Keratinocyte (primary cell): Measurements from ENCODE around the gene KCNH2. TPM values are rescaled to one million over a fixed set of nuclear protein-coding genes. Genes with fewer than 3 reads are reported as not detected.

Source experiments
- DNase-seq: peaks from one replicate; pipeline ENCODE4 v3.0.0-alpha.2; 2011; ENCODE audit warnings: low read depth, missing footprints, low spot score
- FAIRE-seq: peaks from 2 replicates; lab custom pipeline; 2011; peaks lifted over from hg19 to GRCh38; lab: Jason Lieb, UNC
- H2AFZ ChIP-seq: 2 replicates; pipeline ENCODE4 v1.6.0; 2012; ENCODE audit warnings: low read length, control low read depth, inconsistent platforms; ENCODE audit not compliant: control insufficient read depth
- H3K27ac ChIP-seq: 2 replicates; pipeline ENCODE4 v1.5.1; 2011; ENCODE audit warnings: low read length; ENCODE audit not compliant: control insufficient read depth, insufficient read depth
- H3K27me3 ChIP-seq: 3 replicates; pipeline ENCODE4 v1.6.0; 2011; ENCODE audit warnings: low read length; ENCODE audit not compliant: control insufficient read depth, insufficient read depth; ENCODE audit errors: extremely low read depth
- H3K36me3 ChIP-seq, 2 experiments: 2 replicates in 1 of 2; 3 replicates in 1 of 2; pipeline ENCODE4 v1.5.1; 2011; ENCODE audit warnings: low read length in 2 of 2, mild to moderate bottlenecking in 1 of 2; ENCODE audit not compliant: control insufficient read depth in 2 of 2, insufficient read depth in 2 of 2; ENCODE audit errors: extremely low read depth in 1 of 2
- H3K4me1 ChIP-seq: 3 replicates; pipeline ENCODE4 v1.5.1; 2011; ENCODE audit warnings: low read length; ENCODE audit not compliant: control insufficient read depth, insufficient read depth; ENCODE audit errors: extremely low read depth
- H3K4me2 ChIP-seq: 3 replicates; pipeline ENCODE4 v1.6.0; 2011; ENCODE audit warnings: low read depth, low read length; ENCODE audit not compliant: control insufficient read depth, insufficient read depth; ENCODE audit errors: extremely low read depth
- H3K4me3 ChIP-seq, 3 experiments: fragments of 200-600 bp in 1 of 3; sonication (generic) in 1 of 3; 2 replicates in 2 of 3; 3 replicates in 1 of 3; pipeline ENCODE4 v1.5.1; 2011 to 2016; ENCODE audit warnings: low read length in 3 of 3, mild to moderate bottlenecking in 3 of 3, control low read depth in 2 of 3, inconsistent platforms in 1 of 3, low read depth in 1 of 3, mixed read lengths in 1 of 3, mixed run types in 1 of 3, moderate library complexity in 1 of 3; ENCODE audit not compliant: control insufficient read depth in 2 of 3, insufficient read depth in 2 of 3; ENCODE audit errors: extremely low read depth in 1 of 3
- H3K79me2 ChIP-seq: 2 replicates; pipeline ENCODE4 v1.6.0; 2012; ENCODE audit warnings: low read length; ENCODE audit not compliant: control insufficient read depth, insufficient read depth
- H3K9ac ChIP-seq: 3 replicates; pipeline ENCODE4 v1.6.0; 2011; ENCODE audit warnings: low read length; ENCODE audit not compliant: control insufficient read depth, insufficient read depth; ENCODE audit errors: extremely low read depth
- H3K9me1 ChIP-seq: 3 replicates; pipeline ENCODE4 v1.6.0; 2011; ENCODE audit warnings: low read length; ENCODE audit not compliant: control insufficient read depth, insufficient read depth; ENCODE audit errors: extremely low read depth
- H3K9me3 ChIP-seq: 2 replicates; pipeline ENCODE4 v1.5.1; 2012; ENCODE audit warnings: low read depth, low read length; ENCODE audit not compliant: control insufficient read depth
- H4K20me1 ChIP-seq: 3 replicates; pipeline ENCODE4 v1.6.0; 2011; ENCODE audit warnings: low read length; ENCODE audit not compliant: control insufficient read depth, insufficient read depth; ENCODE audit errors: extremely low read depth
- EZH2 ChIP-seq: IDR thresholded peaks from one replicate; pipeline ENCODE4 v1.6.1; 2012; ENCODE audit warnings: inconsistent platforms, mild to moderate bottlenecking, low read length, moderate library complexity
- dilution Hi-C: fragments of 300-500 bp; cut with MboI; formaldehyde crosslinking; loops from one replicate; pipeline ENCODE4 v1.7.0; 2020; ENCODE audit warnings: low sequenced_read_pairs; ENCODE audit not compliant: extremely low pct_ligation_motif_present
- polyA plus RNA-seq, 5 experiments: library from polyadenylated mRNA; depleted of rRNA in 3 of 5; stranded (reverse) in 3 of 5; stranded (forward) in 1 of 5; unstranded in 1 of 5; fragments of >200 nt; gene quantifications; 1 replicate in 1 of 5; 2 replicates in 3 of 5; 3 replicates in 1 of 5; pipeline versions ENCODE4 v1.2.1 to v1.2.3, GENCODE V29; 2011 to 2012; ENCODE audit warnings: missing spikeins in 2 of 5, low read depth in 1 of 5, low replicate concordance in 1 of 5
- TF ChIP-seq, protein P1 (sequence below), 3 experiments: IDR thresholded peaks in 1 of 3; conservative IDR thresholded peaks in 1 of 3; optimal IDR thresholded peaks in 1 of 3; 2 replicates in 2 of 3; 3 replicates in 1 of 3; pipeline versions ENCODE3 to v1.5.1; 2011; ENCODE audit warnings: low read length in 3 of 3, mild to moderate bottlenecking in 3 of 3, moderate library complexity in 2 of 3, control low read depth in 1 of 3, inconsistent platforms in 1 of 3; ENCODE audit not compliant: insufficient read depth in 2 of 3; ENCODE audit errors: extremely low read depth in 1 of 3

The KCNH2 gene
- polyA plus RNA-seq, 1 donor (not counting 4 experiments of a cell fraction or from before 2014, with no cell fraction given), result 0.03 TPM

DNA sequence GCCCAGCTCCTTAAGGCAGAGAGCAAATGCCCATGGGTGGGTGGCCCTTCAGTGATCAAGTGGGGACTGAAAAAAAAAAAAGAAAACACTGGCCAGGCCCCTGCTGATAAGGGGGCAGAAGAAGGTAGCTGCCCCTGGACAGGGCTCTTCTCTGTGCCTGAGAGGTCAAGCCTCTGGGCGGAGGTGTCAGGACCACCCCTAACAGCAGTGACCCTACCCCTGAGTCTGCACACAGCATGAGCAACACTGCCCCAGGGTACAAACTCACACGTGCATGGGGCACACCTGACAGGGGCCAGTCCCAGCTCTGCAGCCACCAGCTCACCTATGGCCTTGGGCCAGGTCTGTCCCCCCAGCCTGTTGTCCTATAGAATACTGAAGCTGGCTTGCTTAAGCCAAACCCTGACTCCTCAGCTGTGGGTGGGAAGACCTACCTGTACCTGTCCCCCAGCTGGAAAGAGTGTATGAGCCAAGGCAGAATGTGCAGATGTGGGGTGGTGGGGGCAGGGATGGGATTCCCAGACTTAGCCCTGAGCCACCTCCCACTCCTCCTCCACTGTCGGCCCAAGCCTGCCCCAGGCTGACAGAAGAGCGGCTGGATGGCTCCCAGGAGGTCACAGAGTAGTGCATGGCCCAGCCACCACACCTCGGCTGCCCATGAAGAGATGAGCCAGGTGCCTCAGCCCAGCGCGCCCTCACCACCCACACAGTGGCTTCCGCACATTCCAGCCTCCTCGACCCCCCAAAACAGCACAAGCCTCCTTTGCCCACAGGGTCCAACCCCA is 23.7 kb downstream of the KCNH2 start:
- H3K4me2 ChIP-seq, result no peak overlapping the region

DNA sequence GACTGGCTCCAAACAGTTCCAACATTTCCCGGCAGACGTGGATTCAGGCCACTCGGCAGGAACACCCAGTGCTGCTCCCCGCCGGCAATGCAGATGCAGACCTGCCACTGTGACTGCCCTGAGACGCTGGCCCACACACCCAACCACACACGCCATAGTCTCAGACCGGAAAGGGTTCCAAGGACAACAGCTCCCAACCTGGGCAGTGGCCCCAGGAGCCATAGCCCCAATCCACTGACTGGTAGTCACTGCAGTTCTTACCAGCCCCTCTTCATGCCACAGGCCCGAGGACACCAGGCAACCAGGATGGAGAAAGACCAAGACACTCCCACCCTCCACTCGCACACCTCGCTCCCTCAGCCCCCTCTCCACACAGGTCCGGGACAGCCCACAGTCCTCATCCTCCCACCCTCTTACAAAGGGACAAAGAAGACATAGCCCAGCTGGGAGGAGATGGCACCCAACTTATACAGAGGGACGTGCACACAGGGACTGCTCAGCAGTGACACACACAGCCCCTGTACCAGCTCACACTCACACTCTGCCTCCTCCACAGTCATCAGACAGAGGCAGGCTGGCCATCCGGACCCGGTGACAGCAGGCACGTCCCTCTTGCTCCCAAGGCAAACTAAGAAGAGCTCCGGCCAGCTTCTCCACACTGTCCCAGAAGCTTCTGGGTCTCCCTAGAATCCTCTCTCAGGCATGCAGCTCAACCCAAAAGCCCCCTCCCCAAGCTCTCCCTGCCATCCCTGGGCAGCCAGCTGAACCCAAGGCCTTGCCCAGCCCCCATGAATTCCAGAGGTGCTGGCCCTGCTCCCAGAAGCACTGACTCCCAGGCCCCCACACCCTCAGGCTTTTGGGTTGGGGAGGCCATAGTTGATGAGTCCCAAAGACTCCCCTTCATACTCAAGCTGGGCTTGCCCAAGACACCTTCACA is 24.8 kb downstream of the KCNH2 start:
- no peak for FAIRE-seq
- Histone ChIP-seq H3K9me3 (no peaks in the 10 kb centered on the region), H2AFZ (no peak overlapping the region), H3K27ac (no peak overlapping the region), H3K9me1 (no peaks in the 10 kb centered on the region), H4K20me1 (no peaks in the 10 kb centered on the region), H3K79me2 (no peaks in the 10 kb centered on the region), H3K9ac (no peak overlapping the region), H3K27me3 (peaks cover 50% of the 10 kb centered on the region), H3K4me1 (no peaks in the 10 kb centered on the region), H3K36me3 (no peaks in the 10 kb centered on the region), H3K4me3 (no peak overlapping the region), H3K4me2 (no peak overlapping the region)
- no peak for TF ChIP-seq EZH2
- TF ChIP-seq, protein P1, sequence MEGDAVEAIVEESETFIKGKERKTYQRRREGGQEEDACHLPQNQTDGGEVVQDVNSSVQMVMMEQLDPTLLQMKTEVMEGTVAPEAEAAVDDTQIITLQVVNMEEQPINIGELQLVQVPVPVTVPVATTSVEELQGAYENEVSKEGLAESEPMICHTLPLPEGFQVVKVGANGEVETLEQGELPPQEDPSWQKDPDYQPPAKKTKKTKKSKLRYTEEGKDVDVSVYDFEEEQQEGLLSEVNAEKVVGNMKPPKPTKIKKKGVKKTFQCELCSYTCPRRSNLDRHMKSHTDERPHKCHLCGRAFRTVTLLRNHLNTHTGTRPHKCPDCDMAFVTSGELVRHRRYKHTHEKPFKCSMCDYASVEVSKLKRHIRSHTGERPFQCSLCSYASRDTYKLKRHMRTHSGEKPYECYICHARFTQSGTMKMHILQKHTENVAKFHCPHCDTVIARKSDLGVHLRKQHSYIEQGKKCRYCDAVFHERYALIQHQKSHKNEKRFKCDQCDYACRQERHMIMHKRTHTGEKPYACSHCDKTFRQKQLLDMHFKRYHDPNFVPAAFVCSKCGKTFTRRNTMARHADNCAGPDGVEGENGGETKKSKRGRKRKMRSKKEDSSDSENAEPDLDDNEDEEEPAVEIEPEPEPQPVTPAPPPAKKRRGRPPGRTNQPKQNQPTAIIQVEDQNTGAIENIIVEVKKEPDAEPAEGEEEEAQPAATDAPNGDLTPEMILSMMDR (optimal IDR thresholded peaks at IDR 0.05 in 1 of 3, IDR thresholded peaks at IDR 0.05 in 1 of 3, conservative IDR thresholded peaks at IDR 0.05 in 1 of 3; ENCODE audit: extremely low read depth in 1 of 3, insufficient read depth in 2 of 3, low read length in 3 of 3), result no peak
- dilution Hi-C loops, result no loop called here
- no peak for DNase-seq

More for the DNA sequence above, 23.7 kb downstream of the KCNH2 start:
- Histone ChIP-seq H3K36me3 (no peaks in the 10 kb centered on the region), H2AFZ (no peak overlapping the region), H4K20me1 (no peaks in the 10 kb centered on the region), H3K79me2 (no peaks in the 10 kb centered on the region), H3K9me1 (no peaks in the 10 kb centered on the region), H3K27me3 (peaks cover 52% of the 10 kb centered on the region), H3K9me3 (no peaks in the 10 kb centered on the region), H3K27ac (no peak overlapping the region), H3K4me3 (no peak overlapping the region), H3K4me1 (no peaks in the 10 kb centered on the region), H3K9ac (no peak overlapping the region)
- FAIRE-seq (no peak), DNase-seq (no peak)
- no peak for TF ChIP-seq EZH2
- TF ChIP-seq, protein P1 (optimal IDR thresholded peaks at IDR 0.05 in 1 of 3, IDR thresholded peaks at IDR 0.05 in 1 of 3, conservative IDR thresholded peaks at IDR 0.05 in 1 of 3; ENCODE audit: extremely low read depth in 1 of 3, insufficient read depth in 2 of 3, low read length in 3 of 3), result no peak
- dilution Hi-C loops, result no loop called here
